Endometrium (tissue), 2 donors: ENCODE data around the gene CPA3.

ENCODE experiments used
- FAIRE-seq: peaks from 2 replicates; lab custom pipeline; 2012; peaks lifted over from hg19 to GRCh38; lab: Jason Lieb, UNC
- donor health status: control.
- donor health status: control.

CPA3 gene

DNA sequence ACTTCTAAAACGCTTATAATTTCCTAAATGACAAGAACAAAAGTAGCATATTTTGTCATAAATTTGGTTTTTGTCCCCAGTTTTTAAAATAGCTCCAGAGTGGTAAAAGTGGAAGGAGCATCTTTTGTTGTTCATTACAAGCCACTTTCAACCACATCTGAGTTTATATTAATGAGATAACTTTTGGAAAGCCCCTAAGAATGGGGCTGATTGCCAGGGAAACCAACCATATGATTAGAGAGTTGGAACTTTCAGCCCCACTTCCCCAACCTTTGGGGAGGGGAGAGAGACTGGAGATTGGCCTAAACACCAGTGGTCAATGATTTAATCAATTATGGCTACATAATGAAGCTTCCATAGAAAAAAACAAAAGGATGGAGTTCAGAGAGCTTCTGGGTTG lies 57.4 kb downstream of the CPA3 start:
- FAIRE-seq: no peak

DNA sequence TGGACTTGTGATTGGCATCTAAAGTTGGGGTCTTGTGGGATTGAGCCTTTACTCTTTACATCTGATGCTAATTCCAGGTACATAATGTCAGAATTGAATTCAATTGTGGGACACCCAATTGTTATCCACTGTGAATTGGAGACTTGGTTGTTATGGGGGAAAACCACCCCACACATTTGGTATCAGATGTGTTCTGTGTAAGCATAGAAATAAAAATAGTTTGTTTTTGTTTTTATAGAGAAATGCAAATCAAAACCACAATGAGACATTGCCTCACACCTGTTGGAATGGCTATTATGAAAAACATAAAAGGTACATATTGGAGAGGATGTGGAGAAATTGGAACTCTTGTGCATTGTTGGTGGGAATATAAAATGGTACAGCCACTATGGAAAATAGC lies 58.5 kb downstream of the CPA3 start:
- FAIRE-seq: no peak

DNA sequence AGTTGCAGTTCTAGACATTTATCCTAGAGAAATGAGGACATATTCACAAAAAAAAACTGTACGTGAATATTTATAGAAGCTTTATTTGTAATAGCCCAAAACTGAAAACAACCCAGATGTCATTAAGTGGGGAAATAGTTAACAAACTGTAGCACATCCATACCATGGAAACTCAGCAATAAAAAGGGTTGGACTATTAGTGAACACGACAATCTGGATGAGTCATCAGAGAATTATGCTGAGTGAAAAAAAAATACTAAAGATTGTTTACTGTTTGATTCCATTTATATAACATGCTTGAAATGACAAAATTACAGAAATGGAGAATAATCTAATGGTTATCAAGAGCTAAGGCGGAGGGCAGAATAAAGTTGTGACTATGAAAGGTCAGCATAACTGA lies 59.5 kb downstream of the CPA3 start:
- FAIRE-seq: no peak

GRCh38 chr3:148925845-148926244 lies 60.7 kb downstream of the CPA3 start:
- no peak for FAIRE-seq

DNA sequence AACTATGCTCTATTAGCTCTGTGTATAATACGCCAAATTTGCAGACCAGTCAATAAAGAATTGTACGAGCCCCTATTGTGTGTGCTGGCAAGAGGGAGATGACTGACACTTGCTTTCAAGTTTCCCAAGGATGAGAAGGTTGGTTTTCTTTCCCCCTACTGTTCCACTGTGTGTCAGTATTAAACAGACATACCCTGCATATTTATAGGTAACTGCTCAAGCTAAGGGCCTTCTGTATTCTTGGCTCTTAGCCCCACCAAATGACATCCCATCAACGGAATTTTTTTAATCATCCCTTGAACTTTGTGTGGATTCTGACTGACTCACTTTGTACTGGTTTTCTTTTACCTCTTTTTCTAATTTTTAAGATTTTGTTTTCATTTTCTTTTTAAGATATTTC lies 65.7 kb downstream of the CPA3 start:
- FAIRE-seq: no peak

GRCh38 chr3:148931574-148931973 lies 66.5 kb downstream of the CPA3 start:
- FAIRE-seq: no peak

DNA sequence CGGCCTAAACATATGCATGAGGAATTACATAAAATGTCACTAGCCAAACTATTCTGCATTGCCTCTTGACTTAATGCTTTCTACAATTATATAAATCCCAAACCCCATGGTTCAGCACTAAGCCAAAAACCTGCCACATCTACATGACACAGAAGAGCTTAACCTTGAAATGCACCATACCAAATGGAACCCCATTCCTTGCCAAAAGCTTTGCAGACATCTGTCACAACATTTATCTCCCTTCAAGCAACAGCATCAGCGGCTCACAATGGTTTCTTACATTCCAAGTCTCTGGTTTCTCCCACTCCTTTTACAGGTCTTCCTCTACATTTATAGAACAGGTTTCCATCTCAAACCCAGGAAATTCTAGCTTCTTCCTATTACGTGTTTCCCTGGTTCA lies 67.9 kb downstream of the CPA3 start:
- FAIRE-seq: no peak

DNA sequence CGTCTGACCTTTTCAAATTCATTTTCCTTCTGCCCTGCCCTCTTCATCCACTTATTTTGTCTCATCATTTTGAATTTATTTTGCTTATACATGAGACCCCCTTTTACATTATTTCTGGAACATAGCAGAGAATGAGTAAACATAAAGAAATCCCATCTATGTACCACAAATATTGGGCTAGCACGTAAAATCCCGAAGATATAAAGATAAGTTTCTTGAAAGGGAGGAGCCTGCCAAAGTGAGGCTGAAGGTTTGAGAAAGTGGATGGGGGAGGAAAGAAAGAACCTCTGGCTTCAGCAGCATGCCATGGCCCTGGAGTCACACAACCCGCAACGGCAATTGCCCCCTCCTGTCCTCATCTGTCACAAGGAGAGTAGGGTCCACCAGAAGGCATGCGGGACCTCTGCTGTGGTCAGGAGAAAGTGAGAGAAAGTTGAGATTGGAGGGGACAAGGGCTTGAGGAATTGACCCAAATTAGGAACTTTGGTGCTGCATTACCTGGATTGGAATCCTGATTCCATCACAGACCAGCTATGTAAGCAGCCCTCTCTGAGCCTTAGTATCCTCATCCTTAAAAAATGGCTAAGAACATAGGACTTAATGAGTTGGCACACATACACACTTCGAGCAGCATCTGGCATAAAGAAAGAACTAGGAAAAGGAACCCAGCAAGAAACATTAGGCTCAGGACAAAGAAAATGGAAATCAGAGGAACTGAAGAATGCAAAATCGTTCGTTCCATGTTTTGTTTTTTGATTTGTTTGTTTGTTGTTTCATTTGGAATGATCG lies 72.6 kb downstream of the CPA3 start:
- no peak for FAIRE-seq

DNA sequence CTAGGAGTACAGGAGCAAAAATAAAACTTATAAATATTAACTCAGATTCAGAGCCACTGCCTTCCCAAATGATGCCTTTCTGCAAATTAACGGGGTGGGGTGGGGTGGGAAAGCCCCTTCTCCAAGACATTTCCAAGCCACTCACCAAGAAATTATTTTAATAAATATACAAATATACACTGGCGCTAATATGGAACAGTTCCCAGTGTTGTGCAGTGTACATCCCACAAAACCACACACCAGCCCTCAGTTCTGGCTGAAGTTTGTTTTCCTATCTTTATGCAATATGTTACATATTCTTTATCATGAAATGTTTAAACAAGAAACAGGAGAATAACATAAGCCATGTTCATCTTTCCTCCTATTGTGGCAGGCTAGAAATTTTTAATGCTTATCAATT lies 73.2 kb downstream of the CPA3 start:
- no peak for FAIRE-seq

- FAIRE-seq: no peak
These were observed 73.8 kb downstream of the CPA3 start for GRCh38 chr3:148938936-148939335.

DNA sequence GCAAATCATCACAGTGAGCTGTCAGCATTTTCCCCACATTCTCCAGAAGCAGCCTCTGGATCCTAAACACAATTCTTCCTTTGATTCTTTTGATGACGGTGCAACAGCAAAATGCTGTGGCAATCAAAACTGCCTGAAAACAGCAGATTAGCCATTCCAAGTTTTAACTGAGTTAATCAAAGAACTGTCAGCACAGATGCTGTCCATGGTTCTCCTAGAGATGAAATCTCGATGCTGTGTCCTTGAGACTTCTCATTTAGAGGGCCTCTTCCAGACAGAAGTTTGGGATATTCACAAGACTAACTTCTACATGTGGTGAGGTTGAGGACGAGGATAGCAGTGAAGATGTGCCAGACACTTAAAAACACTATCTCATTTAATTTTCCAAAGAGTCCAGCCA lies 75.9 kb downstream of the CPA3 start:
- FAIRE-seq: no peak

GRCh38 chr3:148943506-148944205 lies 78.6 kb downstream of the CPA3 start:
- peak; percentile 43 for FAIRE-seq

DNA sequence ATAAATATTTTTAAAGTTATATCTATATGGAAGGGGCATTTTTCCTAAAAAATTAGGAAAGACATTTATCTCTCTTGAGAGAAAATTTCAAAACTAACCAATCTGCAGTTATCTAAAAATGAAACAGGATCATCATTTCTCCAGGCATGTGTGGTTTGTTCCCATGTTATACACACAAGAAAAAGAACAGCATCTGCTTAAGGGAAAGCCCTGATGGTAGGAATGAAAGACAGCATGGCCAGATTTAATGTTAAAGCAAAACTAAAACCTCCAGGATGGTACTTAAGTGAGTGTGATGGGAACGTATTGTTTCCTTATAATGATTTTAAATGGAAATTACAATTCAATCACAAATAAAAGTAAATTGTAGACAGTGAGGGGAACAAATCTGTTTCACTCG lies 80.0 kb downstream of the CPA3 start:
- no peak for FAIRE-seq
